HCT116 (cell line): ENCODE data around the gene PLCH2.

Source experiments
- CTCF ChIP-seq, 3 experiments: fragments of 200-600 bp in 1 of 3; sonication (generic) in 1 of 3; IDR thresholded peaks in 2 of 3; conservative IDR thresholded peaks in 1 of 3; 2 replicates each; pipeline ENCODE4 v1.5.1; 2012 to 2017; ENCODE audit warnings: low read depth in 2 of 3, low read length in 2 of 3, antibody characterized with exemption in 1 of 3, borderline replicate concordance in 1 of 3, control low read depth in 1 of 3, mild to moderate bottlenecking in 1 of 3, mixed read lengths in 1 of 3, mixed run types in 1 of 3, moderate library complexity in 1 of 3; ENCODE audit not compliant: insufficient read depth in 1 of 3
- EZH2phosphoT487 ChIP-seq: fragments of 200-600 bp; IDR thresholded peaks from 2 replicates; pipeline ENCODE4 v1.6.1; 2018; ENCODE audit warnings: antibody characterized with exemption, borderline replicate concordance
- POLR2A ChIP-seq: IDR thresholded peaks from 2 replicates; pipeline ENCODE4 v1.7.0; 2011; ENCODE audit warnings: borderline replicate concordance; ENCODE audit not compliant: insufficient read depth, insufficient read length; ENCODE audit errors: extremely low read depth
- SIN3A ChIP-seq: IDR thresholded peaks from 2 replicates; pipeline ENCODE4 v1.6.1; 2012; ENCODE audit warnings: low read depth

- TF ChIP-seq CTCF (IDR thresholded peaks at IDR 0.05 in 2 of 3, conservative IDR thresholded peaks at IDR 0.05 in 1 of 3; ENCODE audit: borderline replicate concordance in 1 of 3, insufficient read depth in 1 of 3, low read depth in 2 of 3, low read length in 2 of 3) (no peak), SIN3A (no peak), EZH2phosphoT487 (no peak), POLR2A (no peak)
Observed at GRCh38 chr1:2535981-2536380, 59.9 kb downstream of the PLCH2 start.
